ENCODE data around the gene BPIFB3.

Gene BPIFB3

DNA sequence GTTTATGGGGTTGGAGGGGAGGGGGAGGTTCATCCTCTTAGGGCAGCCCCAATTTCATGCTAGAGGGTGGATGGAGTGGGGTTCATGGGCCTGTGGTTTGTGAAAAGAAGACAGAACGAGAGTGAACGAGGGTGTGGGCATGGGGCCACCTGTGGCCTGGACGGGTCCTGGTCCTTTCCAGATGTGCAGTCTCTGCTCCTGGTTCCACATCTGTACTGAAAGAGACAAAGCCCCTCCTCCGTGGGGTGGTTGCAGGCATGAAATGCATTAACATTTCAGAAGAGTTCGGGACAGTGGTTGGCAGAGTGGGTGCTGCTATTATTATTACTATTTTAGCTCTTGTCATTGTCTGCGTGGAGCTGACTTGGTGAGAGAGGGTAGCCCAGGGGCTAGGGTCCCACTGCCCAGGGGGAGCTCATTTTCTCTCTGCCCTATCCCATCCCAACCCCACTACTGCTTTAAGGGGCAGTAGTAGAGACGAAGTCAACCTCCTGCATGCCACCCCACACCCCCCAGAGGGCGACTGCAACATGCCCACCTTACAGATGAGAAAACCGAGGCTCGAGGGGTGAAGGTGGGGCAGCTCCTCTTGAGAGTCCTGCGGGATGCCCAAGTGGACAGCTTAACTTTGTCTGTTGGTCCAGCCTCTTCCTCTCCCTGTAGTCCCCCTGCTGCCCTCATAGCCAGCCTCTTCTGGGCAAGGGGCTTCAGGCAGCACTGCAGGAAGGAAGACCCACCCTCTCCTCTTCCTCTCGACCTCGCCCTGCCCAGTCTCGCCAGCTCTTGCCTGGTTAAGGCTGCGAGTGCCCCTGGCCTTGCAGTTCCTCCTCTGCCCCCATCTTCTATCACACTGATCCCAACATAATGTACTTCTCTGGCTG, 37.8 kb upstream of the BPIFB3 start:
- no peak for DNase-seq (ENCODE audit: low spot score)

DNA sequence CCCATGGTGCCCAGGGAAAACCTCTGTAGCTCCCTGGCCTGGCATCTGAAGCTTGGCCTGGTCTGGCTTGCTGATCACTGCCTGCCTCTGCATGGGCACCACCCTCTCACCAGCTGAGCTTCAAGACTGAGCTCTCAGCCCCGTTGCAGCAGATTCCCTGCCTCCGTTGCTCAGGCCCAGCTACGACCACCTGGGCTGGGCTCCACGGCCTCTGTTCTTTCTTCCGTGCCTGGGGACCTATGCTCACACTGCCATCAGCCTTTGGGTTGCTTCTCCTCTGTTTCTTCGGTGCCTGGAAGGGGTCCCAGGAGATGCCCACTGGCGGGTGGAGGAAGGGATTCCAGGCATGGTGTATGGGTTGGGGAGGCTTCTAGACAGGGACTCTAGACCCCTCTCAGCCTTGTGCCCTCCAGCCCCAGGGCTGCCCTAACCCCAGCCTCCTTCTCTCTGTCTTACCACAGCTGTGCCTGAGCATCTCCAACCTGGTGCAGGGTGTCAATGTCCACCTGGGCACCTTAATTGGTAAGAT, 37.1 kb upstream of the BPIFB3 start:
- DNase-seq (ENCODE audit: low spot score), result no peak

DNA sequence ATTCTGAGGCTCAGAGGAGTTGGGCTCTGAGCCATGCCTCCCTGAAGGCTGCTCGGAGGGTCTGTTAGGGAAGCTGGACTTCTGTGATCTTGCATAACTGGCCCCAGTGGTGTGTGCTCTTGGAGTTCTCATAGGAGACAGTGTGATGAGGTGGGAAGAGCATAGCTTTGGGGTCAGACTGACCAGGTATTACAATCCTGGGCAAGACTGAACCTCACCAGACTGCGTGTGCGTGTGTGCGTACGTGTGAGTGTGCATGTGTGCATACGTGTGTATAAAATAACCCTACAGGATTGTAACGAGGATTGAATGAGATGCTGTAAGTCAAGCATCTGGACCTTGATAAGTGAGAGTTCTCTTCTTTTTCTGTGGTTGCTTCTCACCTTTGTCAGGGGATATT, 36.2 kb upstream of the BPIFB3 start:
- no peak for DNase-seq (ENCODE audit: low spot score)

- DNase-seq (ENCODE audit: low spot score), result no peak
Measured at GRCh38 chr20:33018169-33018931, 35.4 kb upstream of the BPIFB3 start.

DNA sequence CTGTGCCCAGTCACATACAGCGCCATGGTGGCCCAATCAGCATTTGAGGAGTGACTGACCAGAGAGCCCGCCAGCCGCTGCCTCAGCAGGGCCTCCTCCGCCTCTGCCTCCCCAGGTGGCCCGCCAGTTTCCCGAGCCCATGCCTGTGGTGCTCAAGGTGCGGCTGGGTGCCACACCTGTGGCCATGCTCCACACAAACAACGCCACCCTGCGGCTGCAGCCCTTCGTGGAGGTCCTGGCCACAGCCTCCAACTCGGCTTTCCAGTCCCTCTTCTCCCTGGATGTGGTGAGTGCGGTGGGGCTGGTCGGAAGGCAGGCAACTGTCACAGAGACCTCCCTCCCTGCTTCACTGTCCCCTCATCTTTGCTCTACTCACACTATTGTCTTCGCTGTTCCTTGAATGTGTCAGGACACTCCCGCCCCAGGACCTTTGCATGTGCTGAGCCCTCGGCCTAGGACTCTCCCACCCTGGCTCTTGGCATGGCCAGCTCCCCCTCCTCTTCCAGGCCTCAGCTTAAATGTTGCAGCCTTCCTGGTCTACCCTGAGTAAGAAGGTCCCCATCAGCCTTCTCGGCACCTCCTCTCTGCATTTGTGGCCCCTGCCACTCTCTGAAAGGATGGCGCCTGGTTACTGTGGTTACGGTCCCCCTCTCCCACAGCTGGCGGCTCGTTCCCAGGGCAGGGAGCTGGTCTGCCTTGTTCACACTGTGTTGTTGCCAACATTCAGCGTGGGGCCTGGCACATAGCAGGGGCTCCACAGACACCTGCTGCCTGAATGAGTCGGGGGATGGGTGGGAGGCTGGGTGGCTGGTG, 34.0 kb upstream of the BPIFB3 start:
- DNase-seq (ENCODE audit: low spot score), result no peak

GRCh38 chr20:33020278-33021161, 33.2 kb upstream of the BPIFB3 start:
- DNase-seq (ENCODE audit: low spot score), result no peak

GRCh38 chr20:33021879-33022278, 31.8 kb upstream of the BPIFB3 start:
- no peak for DNase-seq (ENCODE audit: low spot score)

DNA sequence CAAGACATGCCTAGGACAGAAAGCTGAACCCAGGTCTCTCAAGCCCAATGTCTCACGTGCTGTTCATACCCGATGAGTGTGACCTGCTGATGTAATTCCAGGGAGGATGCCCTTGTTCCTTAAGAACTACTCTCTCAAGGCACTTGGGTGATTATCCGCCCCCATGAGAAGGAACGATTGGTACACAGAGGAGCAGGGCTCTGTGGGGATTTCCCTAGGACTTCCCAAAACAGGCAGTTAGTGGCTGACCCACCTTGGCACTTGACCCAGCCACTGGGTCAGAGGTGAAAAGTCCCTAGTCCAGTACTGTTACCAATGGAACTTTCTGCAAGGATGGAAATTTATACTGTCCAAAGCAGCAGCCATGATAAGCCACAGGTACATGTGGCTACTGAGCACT, 31.4 kb upstream of the BPIFB3 start:
- no peak for DNase-seq (ENCODE audit: low spot score)

DNA sequence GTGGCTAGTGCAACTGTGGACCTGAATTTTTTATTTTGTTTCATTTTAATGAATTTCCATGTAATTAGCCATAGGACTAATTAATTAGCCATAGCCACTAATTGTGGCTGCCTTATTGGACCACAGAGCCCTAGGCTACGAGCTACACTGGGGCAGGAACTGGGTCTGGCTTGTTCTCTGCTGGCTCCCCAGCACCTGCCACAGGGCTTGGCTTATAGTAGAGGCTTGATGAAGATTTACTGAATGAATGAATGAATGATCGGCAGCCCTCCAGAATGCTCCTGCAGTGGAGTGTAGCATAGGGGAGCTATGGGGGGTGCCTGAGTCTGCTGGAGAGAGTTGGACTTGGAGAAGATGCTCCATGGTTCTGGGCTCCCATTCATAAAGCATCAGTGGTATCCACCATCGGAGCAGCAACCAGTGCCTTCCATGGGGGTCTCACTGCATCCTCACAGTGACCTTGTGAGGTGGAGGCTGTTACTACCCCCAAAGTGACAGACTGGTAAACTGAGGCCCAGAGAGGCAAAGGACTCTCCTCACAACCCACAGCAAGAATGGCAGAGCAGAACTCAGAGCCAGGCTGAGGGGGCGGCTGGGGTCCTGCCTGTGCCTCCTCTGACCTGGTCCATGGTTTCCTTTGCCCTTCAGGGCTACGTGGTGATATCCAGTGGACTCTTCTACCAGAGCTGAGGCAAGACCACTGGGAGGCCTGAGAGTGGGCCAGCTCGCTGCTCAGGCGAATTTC, 30.8 kb upstream of the BPIFB3 start:
- DNase-seq (ENCODE audit: low spot score), result no peak

DNA sequence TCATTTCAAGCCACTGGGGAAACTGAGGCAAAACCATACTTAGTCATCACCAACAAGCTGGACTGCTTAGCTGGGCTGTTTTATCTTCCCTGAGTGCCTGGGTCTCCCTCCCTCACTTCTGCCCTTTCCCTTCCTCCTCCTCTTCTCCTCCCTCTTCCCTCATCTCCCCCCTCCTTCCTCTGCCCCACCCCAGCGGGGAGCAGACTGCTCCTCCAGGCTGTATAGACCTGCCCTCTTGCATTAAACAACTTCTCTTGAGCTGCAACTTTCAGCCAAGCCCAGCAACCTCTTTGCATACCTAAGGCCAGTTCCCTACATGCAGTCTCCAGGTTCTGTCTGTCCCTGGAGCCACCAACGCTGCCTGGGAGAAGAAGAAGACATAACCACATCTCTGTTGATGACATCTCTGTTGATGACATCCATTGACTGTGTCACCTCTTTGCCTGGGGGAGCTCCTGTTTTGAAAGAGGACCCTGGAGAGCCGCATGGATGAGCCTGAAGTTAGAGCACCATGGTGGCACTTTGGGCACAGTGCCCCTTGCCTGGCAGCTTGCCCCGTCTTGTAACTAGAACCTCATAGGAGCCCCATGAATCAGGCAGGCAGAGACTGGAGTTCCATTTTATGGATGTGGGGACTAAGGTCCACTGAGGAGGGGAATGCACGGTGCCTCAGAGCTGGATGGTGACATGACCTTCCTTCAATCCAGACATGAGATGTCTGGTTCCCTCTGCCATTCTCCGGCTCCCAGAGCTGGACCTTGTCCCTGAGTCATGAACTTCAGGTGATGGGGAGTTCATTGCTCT, 30.1 kb upstream of the BPIFB3 start:
- DNase-seq (ENCODE audit: low spot score), result no peak

GRCh38 chr20:33024243-33024560, 29.5 kb upstream of the BPIFB3 start:
- DNase-seq (ENCODE audit: low spot score), result no peak

GRCh38 chr20:33024609-33025317, 28.9 kb upstream of the BPIFB3 start:
- no peak for DNase-seq (ENCODE audit: low spot score)

DNA sequence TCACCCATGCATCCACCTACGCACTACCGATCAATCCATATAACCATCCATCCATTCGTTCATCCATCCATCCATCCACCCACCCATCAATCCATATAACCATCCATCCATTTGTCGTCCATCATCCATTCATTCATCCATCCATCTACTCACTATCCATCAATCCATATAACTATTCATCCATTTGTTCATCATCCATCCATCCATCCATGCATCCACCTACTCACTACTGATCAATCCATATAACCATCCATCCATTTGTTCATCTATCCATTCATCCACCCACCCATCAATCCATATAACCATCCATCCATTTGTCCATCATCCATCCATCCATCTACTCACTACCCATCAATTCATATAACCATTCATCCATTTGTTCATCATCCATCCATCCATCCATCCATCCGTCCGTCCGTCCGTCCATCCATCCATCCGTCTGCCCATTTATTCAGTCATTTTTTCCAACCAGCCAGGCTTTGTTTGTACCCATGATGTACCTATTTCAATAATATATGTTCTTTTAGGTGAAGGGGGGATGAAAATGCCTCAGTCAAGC, 28.3 kb upstream of the BPIFB3 start:
- no peak for DNase-seq (ENCODE audit: low spot score)

DNA sequence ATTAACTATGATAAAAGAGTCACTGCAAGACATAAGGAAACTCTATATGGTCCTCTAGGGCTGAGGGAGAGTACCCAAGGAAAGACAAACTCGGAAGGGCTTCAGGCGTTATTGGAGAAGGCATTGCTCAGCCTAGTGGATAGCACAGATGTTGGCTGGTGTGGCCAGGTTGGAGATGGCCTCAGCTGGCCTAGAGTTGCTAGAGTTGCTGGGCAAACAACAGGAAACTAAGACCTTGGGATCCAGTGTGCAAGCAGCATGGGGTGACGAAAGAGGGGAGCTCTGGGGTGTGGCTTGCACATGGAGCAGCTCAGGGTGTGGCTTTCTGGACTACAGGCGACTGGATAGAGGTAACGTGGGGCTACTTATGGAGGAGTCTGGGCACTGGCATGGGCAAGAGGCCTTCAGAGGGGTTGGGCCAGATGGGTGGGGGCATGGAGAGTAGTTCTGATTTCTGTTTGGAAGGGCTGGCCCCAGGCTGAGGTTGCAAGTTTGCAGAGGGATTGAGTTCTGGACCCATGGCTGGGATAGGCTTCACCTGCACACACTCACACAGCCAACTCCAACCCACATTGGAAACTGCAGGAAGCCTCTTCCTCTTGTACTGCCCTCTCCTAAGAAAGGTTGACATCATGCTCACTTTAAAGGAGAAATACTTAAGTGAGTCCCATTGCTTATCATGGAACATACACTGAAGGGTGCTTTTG, 27.5 kb upstream of the BPIFB3 start:
- no peak for DNase-seq (ENCODE audit: low spot score)

- DNase-seq (ENCODE audit: low spot score), result no peak
Measured at GRCh38 chr20:33026779-33027759, 26.6 kb upstream of the BPIFB3 start.

GRCh38 chr20:33027769-33028751, 25.6 kb upstream of the BPIFB3 start:
- DNase-seq (ENCODE audit: low spot score), result no peak

All from pons (tissue), 1 donor.